Fibroblast of villous mesenchyme (primary cell): ENCODE results near the gene MAGI1. TPM values are rescaled to one million over a fixed set of nuclear protein-coding genes. Genes with fewer than 3 reads are reported as not detected.
A peak's percentile ranks its signal among the peaks of the same experiment; 100 is the strongest.

Experiments used
- DNase-seq: peaks from one replicate; pipeline ENCODE4 v3.0.0-alpha.2; 2010; ENCODE audit warnings: low read depth
- H3K4me3 ChIP-seq: 2 replicates; pipeline ENCODE4 v1.5.1; 2011; ENCODE audit warnings: low read depth, mild to moderate bottlenecking, low read length
- CTCF ChIP-seq: IDR thresholded peaks from 2 replicates; pipeline ENCODE4 v1.5.1; 2012; ENCODE audit warnings: low read depth, mild to moderate bottlenecking, low read length; ENCODE audit not compliant: insufficient read depth
- total RNA-seq: library from RNA; depleted of rRNA; stranded (reverse); fragments of >200 nt; gene quantifications from 2 replicates; pipeline ENCODE4 v1.2.3, GENCODE V29; 2012

Gene MAGI1
- total RNA-seq, 1 donor, result 20.7 TPM

- TF ChIP-seq CTCF, result no peak
- DNase-seq, result no peak
- no peak overlapping the region for H3K4me3 ChIP-seq
Measured at GRCh38 chr3:65664446-65664845, 374.3 kb downstream of the MAGI1 start.

- no peak for TF ChIP-seq CTCF
- no peak for DNase-seq
- H3K4me3 ChIP-seq, result no peak overlapping the region
Measured at GRCh38 chr3:65662095-65662494, 376.6 kb downstream of the MAGI1 start.

GRCh38 chr3:65660000-65660598, 378.6 kb downstream of the MAGI1 start:
- no peak for DNase-seq
- TF ChIP-seq CTCF, result no peak
- H3K4me3 ChIP-seq, result no peak overlapping the region

GRCh38 chr3:65659396-65659795, 379.3 kb downstream of the MAGI1 start:
- TF ChIP-seq CTCF, result no peak
- peak; percentile 12 for DNase-seq
- H3K4me3 ChIP-seq, result no peak overlapping the region

GRCh38 chr3:65658401-65658800, 380.3 kb downstream of the MAGI1 start:
- no peak for TF ChIP-seq CTCF
- no peak overlapping the region for H3K4me3 ChIP-seq
- no peak for DNase-seq

GRCh38 chr3:65655061-65655460, 383.7 kb downstream of the MAGI1 start:
- no peak for TF ChIP-seq CTCF
- DNase-seq, result no peak
- H3K4me3 ChIP-seq, result no peak overlapping the region

GRCh38 chr3:65653731-65654130, 385.0 kb downstream of the MAGI1 start:
- TF ChIP-seq CTCF, result no peak
- no peak for DNase-seq

More at GRCh38 chr3:65653731-65654130, 385.0 kb downstream of the MAGI1 start:
- H3K4me3 ChIP-seq, result no peak overlapping the region
